ENCODE data around the gene TLCD3A.
"Not testable (repeated sequence)": the region's sequence is repeated elsewhere in the genome, so short reads cannot be mapped to it uniquely, and the experiment has no call there.

TLCD3A gene

DNA sequence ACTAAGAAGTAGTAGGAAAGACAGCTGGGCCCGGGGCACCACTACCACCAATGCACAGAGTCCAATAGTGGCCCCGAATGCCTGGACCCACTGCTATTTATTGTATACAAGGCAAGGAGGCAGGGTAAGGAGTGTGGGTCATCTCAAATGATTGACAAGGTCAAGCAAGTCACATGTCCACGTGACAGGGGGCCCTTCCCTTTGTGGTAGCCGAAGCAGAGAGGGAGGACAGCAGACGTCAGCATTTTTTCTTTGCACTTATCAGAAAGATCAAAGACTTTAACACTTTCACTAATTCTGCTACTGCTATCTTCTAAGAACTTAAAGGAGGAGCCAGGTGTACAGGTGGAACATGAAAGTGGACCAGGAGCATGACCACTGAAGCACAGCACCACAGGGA, 24.3 kb upstream of the TLCD3A start:
- DNase-seq = no peak

DNA sequence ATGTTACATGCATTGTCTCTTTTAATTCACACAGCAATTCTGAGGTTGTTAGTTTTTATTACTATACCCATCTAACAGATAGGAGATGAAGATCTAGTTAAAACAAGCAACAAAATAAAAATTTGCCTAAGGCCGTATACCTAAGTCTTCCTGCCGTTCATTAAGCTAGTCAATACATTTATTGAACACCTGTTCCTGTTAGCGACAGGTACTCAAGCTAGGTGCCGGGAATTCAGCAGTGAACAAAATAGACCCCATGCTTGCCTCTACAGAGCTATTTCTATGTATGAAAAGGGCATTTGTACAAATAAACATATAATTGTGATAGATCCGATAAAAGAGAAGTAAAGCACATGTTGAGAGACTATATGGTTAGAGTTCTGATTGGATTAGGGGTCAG, 14.3 kb upstream of the TLCD3A start:
- no peak for DNase-seq

DNA sequence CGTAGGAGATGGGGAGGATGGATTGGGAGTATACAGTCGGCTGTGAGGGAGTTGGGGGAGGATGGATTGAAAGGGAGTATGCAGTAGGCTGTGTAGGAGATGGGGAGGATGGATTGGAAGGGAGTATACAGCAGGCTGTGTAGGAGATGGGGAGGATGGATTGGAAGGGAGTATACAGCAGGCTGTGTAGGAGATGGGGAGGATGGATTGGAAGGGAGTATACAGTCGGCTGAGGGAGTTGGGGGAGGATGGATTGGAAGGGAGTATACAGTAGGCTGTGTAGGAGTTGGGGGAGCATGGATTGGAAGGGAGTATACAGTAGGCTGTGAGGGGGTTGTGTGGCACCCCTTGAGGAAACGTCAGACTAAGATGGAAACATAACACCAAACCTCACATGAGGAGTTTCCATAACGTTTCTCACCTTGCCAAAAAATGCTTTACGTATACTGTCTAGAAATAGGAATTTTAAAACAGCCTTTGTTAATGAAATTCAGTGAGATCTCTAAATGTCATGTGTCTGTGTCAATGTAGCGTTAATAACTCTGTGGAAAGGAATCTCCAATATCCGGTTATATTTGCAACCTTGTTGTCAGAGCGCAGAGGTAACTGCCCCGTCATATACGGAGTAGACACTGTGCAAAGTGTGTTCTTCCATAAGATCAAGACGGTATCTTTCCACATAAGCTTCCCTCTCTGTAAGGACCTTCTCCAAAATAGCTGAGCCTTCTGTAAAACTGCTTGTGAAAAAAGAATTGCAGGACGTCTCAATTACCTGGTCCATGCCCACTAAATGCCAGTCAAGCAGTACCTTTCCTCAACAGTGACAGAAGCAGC, 11.5 kb upstream of the TLCD3A start:
- no peak for DNase-seq

GRCh38 chr17:721540-721937, 10.9 kb upstream of the TLCD3A start:
- DNase-seq = no peak

GRCh38 chr17:725084-725483, 7.3 kb upstream of the TLCD3A start:
- DNase-seq = no peak

DNA sequence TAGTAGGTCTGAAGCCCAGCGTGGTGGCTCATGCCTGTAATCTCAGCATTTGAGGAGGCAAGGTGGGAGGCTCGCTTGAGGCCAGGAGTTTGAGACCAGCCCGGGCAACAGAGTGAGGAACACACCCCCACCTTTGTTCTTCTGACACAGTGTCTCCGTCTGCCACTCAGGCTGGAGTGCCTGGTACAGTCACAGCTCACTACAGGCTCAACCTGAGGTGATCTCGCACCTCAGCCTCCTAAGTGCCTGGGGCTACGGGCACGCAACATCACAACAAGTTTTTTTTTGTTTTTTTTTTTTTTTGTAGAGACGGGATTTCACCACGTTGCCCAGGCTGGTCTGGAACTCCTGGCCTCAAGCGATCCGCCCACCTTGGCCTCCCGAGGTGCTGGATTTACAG, 6.7 kb upstream of the TLCD3A start:
- no peak for DNase-seq

DNA sequence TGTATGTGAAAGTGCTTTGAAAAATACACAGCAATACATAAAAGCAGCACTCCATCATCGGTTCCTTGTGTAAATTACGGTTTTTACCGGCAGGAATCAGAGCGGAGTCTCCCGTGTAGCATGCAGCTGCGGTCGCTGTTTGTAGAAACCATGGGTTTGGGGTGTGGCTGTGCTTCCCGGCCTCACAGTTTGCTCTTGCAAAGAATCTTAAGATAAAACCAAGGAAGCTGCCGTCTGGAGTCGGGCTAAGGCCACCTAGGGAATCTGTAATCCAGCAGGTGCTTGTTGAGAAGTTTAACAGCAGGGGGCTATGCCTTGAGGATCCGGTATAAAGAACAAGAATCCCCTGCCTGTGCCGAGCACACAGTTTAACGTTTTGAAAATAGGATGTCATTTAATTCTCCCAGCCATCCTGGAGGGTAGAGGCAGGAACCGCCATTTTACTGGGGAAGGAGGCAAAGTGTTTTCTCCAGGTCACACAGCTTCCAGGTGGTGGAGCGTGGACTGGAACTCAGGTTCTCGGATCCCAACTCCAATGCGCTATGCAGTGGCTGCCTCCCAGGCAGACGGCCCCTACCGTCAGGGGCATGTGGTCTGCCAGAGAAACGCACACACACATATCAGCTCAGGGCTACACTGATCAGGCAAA, 6.0 kb upstream of the TLCD3A start:
- no peak for DNase-seq

- DNase-seq = no peak
Measured at GRCh38 chr17:728911-729310, 3.5 kb upstream of the TLCD3A start.

GRCh38 chr17:731644-732066, 741 bp upstream of the TLCD3A start:
- DNase-seq = no peak

- no peak for DNase-seq
Measured at GRCh38 chr17:732902-733720, 715 bp downstream of the TLCD3A start.

DNA sequence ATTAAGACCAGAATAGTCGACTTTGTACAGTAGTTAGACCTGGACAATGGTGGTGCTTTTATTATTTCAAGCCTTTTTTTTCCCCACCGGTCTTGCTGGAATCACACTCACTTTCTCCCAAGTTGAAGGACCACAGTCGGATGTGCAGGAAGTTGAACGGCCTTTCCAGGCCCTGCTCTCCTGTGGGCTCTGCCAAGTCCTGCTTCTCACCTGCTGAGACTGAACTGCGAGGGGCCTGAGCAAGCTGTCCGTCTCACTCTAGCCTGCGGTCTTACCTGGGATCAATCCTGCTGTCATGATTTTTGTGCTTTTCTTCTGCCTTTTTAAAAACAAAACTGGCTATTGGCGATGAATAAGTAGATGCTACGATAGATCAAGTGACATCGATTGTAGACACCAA, 1.3 kb downstream of the TLCD3A start:
- DNase-seq = no peak

DNA sequence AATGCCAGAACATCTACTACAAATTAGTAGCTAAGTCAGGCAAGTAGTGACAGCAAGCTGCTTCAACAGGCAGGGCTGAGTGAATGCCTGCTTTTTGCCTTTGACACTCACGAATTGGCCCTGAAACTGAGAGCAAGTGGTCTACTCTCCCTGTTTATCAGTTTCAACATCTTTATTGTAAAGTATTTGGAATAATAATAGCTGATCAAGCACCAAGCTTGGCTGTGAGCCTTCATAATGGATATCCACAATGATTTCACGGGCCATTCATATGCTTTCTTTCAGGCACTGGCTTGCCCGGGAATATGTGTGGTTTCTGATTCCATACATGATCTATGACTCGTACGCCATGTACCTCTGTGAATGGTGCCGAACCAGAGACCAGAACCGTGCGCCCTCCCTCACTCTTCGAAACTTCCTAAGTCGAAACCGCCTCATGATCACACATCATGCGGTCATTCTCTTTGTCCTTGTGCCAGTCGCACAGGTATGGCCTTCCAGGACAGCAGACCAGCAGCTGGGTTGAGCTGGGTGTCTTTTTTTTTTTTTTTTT, 5.2 kb downstream of the TLCD3A start:
- DNase-seq = no peak

DNA sequence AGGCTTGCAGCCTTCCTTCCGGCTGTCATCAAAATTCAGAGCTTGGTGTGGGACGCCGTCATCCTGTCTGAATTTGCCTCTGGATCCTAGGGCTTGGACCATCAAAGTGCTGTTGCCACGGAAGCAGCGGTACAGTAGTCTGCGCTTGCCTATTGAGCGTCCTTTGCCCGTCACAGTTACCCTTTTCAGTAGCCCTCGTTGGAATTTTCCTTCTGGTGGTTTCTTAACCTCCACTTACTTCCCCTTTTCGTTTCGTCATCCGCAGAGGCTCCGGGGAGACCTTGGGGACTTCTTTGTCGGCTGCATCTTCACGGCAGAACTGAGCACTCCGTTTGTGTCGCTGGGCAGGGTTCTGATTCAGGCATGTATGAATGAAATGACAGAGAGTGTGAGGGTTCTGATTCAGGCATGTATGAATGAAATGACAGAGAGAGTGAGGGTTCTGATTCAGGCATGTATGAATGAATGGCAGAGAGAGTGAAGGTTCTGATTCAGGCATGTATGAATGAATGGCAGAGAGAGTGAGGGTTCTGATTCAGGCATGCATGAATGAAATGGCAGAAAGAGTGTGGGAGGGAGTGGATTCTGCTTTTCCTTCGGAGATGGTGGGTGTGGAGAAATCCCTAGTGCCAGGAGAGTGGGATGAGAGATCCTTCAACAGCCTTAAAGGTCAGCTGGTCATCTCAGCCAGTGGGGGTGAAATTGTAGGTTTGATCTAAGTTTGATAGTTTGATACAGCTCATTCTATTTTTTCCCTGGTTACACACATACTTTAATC, 8.0 kb downstream of the TLCD3A start:
- no peak for DNase-seq

DNA sequence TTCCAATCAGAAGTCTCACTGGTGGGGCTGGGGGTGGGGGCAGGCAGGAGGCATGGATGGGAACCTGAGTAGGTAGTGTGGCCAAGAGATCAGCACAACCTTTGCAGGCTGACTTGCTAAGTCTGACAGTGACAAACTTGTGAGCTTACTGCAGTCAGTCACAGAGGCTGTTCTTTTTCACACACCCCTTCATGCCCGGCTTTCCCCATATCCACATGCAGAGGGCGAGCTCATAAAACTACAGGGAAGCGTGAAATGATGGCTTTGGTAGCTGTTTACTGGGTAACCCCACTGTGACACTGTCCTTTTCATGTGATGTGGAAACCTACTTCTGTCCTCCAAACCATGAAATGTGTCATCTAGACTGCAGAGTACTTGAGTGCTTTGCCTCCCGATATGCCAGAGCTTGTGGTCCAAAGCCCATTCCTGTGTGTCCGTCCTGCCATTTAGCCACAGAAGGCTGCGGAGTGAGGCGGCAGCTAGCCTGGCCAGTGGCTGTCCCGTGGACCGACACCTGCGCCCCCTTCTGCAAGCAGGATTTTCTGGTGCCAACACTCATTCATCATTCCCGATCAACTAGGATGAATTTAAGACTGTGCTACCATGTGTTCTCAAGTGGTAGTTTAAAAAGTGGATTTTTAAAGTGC, 9.9 kb downstream of the TLCD3A start:
- DNase-seq = no peak

DNA sequence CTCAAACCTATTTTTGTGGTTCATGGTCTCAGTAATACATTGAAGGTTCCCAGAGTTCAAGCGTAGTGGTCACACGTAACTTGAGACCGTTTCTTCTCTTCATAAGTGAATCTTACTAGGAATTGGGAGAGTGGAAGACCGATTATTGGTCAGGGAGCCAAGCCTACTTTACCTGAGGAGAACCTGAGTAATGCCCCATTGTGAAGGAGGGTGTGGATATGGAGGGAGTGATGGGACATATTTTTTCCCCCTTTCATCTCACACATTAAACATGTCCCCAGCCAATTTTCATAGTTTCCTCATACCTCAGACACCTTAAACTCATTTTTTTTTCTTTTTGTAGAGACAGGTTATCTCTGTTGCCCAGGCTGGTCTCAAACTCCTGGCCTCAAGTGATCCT, 10.7 kb downstream of the TLCD3A start:
- DNase-seq = no peak

- no peak for DNase-seq
Measured at GRCh38 chr17:744937-745336, 12.5 kb downstream of the TLCD3A start.

- DNase-seq = no peak
Measured at GRCh38 chr17:745406-745805, 13.0 kb downstream of the TLCD3A start.

DNA sequence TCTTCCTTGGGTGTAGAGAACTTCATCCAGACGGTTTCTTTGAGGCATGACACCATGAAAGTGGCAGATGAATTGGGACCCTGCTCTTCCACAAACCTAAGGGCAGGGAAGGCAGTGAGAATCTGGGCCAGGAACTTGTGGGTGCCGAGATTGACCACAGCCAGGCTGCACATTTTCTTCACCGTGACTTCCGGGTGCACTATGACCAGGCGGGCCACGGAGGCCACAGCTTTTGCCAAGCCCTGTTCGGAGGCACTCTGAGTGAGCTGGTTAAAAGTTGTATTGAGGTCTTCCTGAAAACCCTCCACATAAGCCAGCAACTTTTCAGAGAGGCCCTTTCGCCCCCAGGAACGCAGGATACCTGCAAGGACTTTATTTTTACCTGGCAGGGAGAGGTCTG, 13.8 kb downstream of the TLCD3A start:
- DNase-seq = no peak

GRCh38 chr17:746783-747629, 14.6 kb downstream of the TLCD3A start:
- DNase-seq = no peak

DNA sequence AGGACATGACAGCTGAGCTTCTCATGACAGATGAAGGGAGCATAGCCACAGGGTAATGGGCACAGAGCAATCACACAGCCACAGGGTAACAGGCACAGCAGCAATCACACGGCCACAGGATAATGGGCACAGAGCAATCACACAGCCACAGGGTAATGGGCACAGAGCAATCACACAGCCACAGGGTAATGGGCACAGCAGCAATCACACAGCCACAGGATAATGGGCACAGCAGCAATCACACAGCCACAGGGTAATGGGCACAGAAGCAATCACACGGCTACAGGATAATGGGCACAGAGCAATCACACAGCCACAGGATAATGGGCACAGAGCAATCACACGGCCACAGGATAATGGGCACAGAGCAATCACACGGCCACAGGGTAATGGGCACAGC, 16.2 kb downstream of the TLCD3A start:
- not testable (repeated sequence) for DNase-seq

DNA sequence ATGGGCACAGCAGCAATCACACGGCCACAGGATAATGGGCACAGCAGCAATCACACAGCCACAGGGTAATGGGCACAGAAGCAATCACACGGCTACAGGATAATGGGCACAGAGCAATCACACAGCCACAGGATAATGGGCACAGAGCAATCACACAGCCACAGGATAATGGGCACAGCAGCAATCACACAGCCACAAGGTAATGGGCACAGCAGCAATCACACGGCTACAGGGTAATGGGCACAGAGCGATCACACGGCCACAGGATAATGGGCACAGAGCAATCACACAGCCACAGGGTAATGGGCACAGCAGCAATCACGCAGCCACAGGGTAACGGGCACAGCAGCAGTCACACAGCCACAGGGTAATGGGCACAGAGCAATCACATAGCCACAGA, 17.0 kb downstream of the TLCD3A start:
- DNase-seq = not testable (repeated sequence)

Measured in activated effector memory CD4-positive, alpha-beta T cell treated with Interleukin-2 at 50 U/mL for 16 hours (primary cell).